GM11168 (cell line): ENCODE results near the gene CYP2C8.
"Not testable (repeated sequence)": the region's sequence is repeated elsewhere in the genome, so short reads cannot be mapped to it uniquely, and the experiment has no call there.

Experiments used
- in situ Hi-C: fragments of 300-500 bp; cut with MboI; formaldehyde crosslinking; loops from one replicate; pipeline ENCODE4 v1.12.0; 2022; ENCODE audit warnings: low sequenced_read_pairs; ENCODE audit not compliant: unreplicated experiment

Gene CYP2C8

GRCh38 chr10:95069286-95069685 lies at the start of gene CYP2C8:
TSS of gene CYP2C8 (minus strand) at chr10:95069497. CDS start at chr10:95069402, 95 bp downstream.
- in situ Hi-C loops, result no loop called here

GRCh38 chr10:95116869-95117269 lies 47.6 kb upstream of the CYP2C8 start:
- in situ Hi-C loops, result no loop called here

GRCh38 chr10:95110823-95111222 lies 41.5 kb upstream of the CYP2C8 start:
- in situ Hi-C loops, result not testable (repeated sequence)

GRCh38 chr10:95097805-95098204 lies 28.5 kb upstream of the CYP2C8 start:
- in situ Hi-C loops, result no loop called here

- in situ Hi-C loops, result no loop called here
Observed at GRCh38 chr10:95096143-95096542, 26.8 kb upstream of the CYP2C8 start.

- in situ Hi-C loops, result not testable (repeated sequence)
Observed at GRCh38 chr10:95079626-95080025, 10.3 kb upstream of the CYP2C8 start.

- in situ Hi-C loops, result no loop called here
Observed at GRCh38 chr10:95077556-95077955, 8.3 kb upstream of the CYP2C8 start.

- in situ Hi-C loops, result no loop called here
Observed at GRCh38 chr10:95071107-95071660, 1.9 kb upstream of the CYP2C8 start.

GRCh38 chr10:95064125-95064524 lies 5.2 kb downstream of the CYP2C8 start:
- in situ Hi-C loops, result not testable (repeated sequence)

GRCh38 chr10:95056744-95057363 lies 12.4 kb downstream of the CYP2C8 start:
- in situ Hi-C loops, result no loop called here

GRCh38 chr10:95049919-95050318 lies 19.4 kb downstream of the CYP2C8 start:
- in situ Hi-C loops, result no loop called here

GRCh38 chr10:95048206-95048605 lies 21.1 kb downstream of the CYP2C8 start:
- in situ Hi-C loops, result no loop called here

- in situ Hi-C loops, result no loop called here
Observed at GRCh38 chr10:95039281-95039680, 30.0 kb downstream of the CYP2C8 start.

- in situ Hi-C loops, result no loop called here
Observed at GRCh38 chr10:95035332-95036295, 33.7 kb downstream of the CYP2C8 start.

GRCh38 chr10:95034401-95034800 lies 34.9 kb downstream of the CYP2C8 start:
- in situ Hi-C loops, result no loop called here

- in situ Hi-C loops, result no loop called here
Observed at GRCh38 chr10:95031656-95032055, 37.6 kb downstream of the CYP2C8 start.

GRCh38 chr10:95026461-95026860 lies 42.8 kb downstream of the CYP2C8 start:
- in situ Hi-C loops, result no loop called here

GRCh38 chr10:94997741-94998174 lies 71.5 kb downstream of the CYP2C8 start:
- in situ Hi-C loops, result no loop called here

- in situ Hi-C loops, result no loop called here
Observed at GRCh38 chr10:94992811-94993210, 76.5 kb downstream of the CYP2C8 start.

GRCh38 chr10:94991243-94991888 lies 77.9 kb downstream of the CYP2C8 start:
- in situ Hi-C loops, result no loop called here

- in situ Hi-C loops, result no loop called here
Observed at GRCh38 chr10:94989192-94989591, 80.1 kb downstream of the CYP2C8 start.
